KMS-11 (cell line): ENCODE measurements around the gene TM4SF18.

ENCODE experiments used
- H2AFZ ChIP-seq: fragments of 200-600 bp; sonication (generic); 2 replicates; pipeline ENCODE4 v1.6.1; 2016; ENCODE audit warnings: antibody characterized with exemption, mixed run types, low read depth
- H3K27ac ChIP-seq: fragments of 200-600 bp; sonication (generic); 2 replicates; pipeline ENCODE4 v1.6.1; 2016; ENCODE audit warnings: mild to moderate bottlenecking, mixed run types
- H3K27me3 ChIP-seq: fragments of 200-600 bp; sonication (generic); 2 replicates; pipeline ENCODE4 v1.6.1; 2017; ENCODE audit warnings: mild to moderate bottlenecking, low read depth, mixed run types, moderate library complexity; ENCODE audit not compliant: insufficient read depth
- H3K36me3 ChIP-seq: fragments of 200-600 bp; sonication (generic); 2 replicates; pipeline ENCODE4 v1.6.1; 2017; ENCODE audit warnings: mild to moderate bottlenecking, mixed run types; ENCODE audit not compliant: insufficient read depth
- H3K4me1 ChIP-seq: fragments of 200-600 bp; sonication (generic); 2 replicates; pipeline ENCODE4 v1.6.1; 2016; ENCODE audit warnings: mild to moderate bottlenecking, low read depth, mixed run types; ENCODE audit not compliant: poor library complexity, severe bottlenecking
- H3K4me2 ChIP-seq: fragments of 200-600 bp; sonication (generic); 2 replicates; pipeline ENCODE4 v1.7.0; 2016; ENCODE audit warnings: mild to moderate bottlenecking, mixed run types
- H3K4me3 ChIP-seq: fragments of 200-600 bp; sonication (generic); IDR thresholded peaks from 2 replicates; pipeline ENCODE4 v1.6.1; 2017; ENCODE audit warnings: low read depth, low read length, mixed read lengths; ENCODE audit not compliant: insufficient read depth
- H3K79me2 ChIP-seq: fragments of 200-600 bp; sonication (generic); 2 replicates; pipeline ENCODE4 v1.6.1; 2016; ENCODE audit warnings: low read depth, mixed run types; ENCODE audit not compliant: insufficient read depth
- H3K9ac ChIP-seq: fragments of 200-600 bp; sonication (generic); 2 replicates; pipeline ENCODE4 v1.6.1; 2016; ENCODE audit warnings: mild to moderate bottlenecking, mixed run types
- H4K20me1 ChIP-seq: fragments of 200-600 bp; sonication (generic); 2 replicates; pipeline ENCODE4 v1.6.1; 2016; ENCODE audit warnings: mild to moderate bottlenecking, mixed run types; ENCODE audit not compliant: insufficient read depth
- TF ChIP-seq, protein P1 (sequence below): fragments of 200-600 bp; sonication (generic); conservative IDR thresholded peaks from 2 replicates; pipeline ENCODE4 v1.6.1; 2017; ENCODE audit warnings: low read depth, mild to moderate bottlenecking, antibody characterized with exemption, low read length, moderate library complexity, mixed read lengths

The TM4SF18 gene

DNA sequence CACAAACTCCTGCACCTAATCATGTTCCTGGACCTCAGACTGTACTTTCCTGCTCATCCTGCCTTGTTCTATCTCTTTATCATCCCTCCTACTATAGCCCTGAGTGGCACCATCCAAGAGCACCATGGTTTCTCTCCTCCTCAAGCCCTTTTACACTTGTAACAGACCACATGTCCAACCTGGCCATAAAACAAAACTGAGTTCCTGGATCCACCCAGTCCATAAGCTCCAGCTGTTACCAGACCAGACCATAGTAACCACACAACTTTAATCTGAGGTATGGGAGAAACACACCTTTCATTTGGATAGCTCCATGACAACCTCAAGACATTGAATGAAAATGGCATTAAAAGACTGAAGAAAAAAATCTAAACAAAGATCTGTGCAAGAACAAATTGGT lies 9.1 kb downstream of the TM4SF18 start:
- TF ChIP-seq, protein P1, sequence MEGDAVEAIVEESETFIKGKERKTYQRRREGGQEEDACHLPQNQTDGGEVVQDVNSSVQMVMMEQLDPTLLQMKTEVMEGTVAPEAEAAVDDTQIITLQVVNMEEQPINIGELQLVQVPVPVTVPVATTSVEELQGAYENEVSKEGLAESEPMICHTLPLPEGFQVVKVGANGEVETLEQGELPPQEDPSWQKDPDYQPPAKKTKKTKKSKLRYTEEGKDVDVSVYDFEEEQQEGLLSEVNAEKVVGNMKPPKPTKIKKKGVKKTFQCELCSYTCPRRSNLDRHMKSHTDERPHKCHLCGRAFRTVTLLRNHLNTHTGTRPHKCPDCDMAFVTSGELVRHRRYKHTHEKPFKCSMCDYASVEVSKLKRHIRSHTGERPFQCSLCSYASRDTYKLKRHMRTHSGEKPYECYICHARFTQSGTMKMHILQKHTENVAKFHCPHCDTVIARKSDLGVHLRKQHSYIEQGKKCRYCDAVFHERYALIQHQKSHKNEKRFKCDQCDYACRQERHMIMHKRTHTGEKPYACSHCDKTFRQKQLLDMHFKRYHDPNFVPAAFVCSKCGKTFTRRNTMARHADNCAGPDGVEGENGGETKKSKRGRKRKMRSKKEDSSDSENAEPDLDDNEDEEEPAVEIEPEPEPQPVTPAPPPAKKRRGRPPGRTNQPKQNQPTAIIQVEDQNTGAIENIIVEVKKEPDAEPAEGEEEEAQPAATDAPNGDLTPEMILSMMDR = no peak
- H3K9ac ChIP-seq = no peak overlapping the region
- no peak overlapping the region for H2AFZ ChIP-seq
- H3K79me2 ChIP-seq = no peaks in the 10 kb centered on the region
- no peak overlapping the region for H3K4me2 ChIP-seq
- no peaks in the 10 kb centered on the region for H3K36me3 ChIP-seq
- no peak overlapping the region for H3K4me3 ChIP-seq
- H4K20me1 ChIP-seq = no peaks in the 10 kb centered on the region
- no peaks in the 10 kb centered on the region for H3K4me1 ChIP-seq
- H3K27me3 ChIP-seq = no peaks in the 10 kb centered on the region
- no peak overlapping the region for H3K27ac ChIP-seq

DNA sequence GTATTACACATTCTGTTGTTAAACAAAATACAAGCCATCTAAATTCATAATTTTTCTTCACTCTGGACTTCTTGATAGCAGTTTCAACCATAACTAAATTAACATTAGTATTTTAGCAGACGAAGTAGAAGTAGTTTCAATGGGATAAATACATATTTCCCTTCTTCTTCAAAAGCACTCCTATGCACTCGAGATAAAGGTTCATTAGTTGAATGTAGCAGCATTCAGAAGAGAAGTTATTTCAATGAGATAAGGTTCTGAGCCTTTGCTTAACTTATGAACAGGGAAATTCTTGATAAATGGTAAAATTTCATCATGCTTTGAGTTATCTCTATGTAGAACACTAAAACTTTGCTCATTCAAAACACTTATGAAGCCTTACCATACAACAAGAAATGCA lies 11.8 kb downstream of the TM4SF18 start:
- Histone ChIP-seq H3K36me3 (no peaks in the 10 kb centered on the region), H3K27ac (no peak overlapping the region), H3K4me2 (no peak overlapping the region), H4K20me1 (no peaks in the 10 kb centered on the region), H3K27me3 (no peaks in the 10 kb centered on the region), H3K4me1 (no peaks in the 10 kb centered on the region), H3K79me2 (no peaks in the 10 kb centered on the region), H3K9ac (no peak overlapping the region), H2AFZ (no peak overlapping the region), H3K4me3 (no peak overlapping the region)
- TF ChIP-seq, protein P1 = no peak

DNA sequence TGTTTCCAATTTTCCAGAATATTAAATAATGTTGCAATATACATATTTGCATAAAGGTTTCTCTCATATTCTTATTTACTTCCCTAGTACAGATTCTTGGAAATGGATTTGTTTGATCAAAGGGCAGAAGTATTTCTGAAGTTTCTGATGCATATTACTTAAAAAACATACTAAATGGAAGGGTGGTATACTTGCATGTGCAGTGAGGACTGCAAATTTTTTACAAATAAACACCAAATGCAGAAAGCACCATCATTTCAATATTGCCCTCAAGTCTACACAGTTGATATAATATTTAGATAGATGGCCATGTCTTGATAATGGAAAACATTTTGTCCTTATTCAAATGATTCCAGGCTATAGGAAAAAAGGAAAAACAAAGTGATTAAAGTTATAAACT lies 12.3 kb downstream of the TM4SF18 start:
- no peaks in the 10 kb centered on the region for H3K4me1 ChIP-seq
- H3K4me3 ChIP-seq = no peak overlapping the region
- no peaks in the 10 kb centered on the region for H4K20me1 ChIP-seq
- no peak overlapping the region for H3K9ac ChIP-seq
- H2AFZ ChIP-seq = no peak overlapping the region
- TF ChIP-seq, protein P1 = no peak
- H3K27me3 ChIP-seq = no peaks in the 10 kb centered on the region
- H3K27ac ChIP-seq = no peak overlapping the region
- no peaks in the 10 kb centered on the region for H3K79me2 ChIP-seq
- H3K36me3 ChIP-seq = no peaks in the 10 kb centered on the region
- H3K4me2 ChIP-seq = no peak overlapping the region

DNA sequence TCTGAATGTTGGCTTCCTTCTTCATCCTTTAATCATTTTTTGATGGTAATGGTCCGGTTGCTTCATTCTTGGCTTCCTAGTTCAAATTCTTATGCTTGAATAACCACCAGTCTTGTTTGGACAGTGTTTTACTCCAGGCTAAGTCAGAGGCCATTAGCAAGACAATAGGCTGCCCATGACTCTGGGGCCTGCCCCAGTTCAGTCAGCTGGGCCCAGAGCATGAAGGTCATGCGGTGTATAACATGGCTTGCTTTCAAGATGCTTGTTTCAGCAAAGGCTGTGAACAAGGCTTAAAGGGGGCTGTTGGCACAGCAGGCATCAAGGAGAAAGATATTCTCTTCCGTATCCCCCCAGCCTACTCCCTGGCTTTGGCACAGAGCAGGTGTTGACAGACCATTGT lies 13.7 kb downstream of the TM4SF18 start:
- Histone ChIP-seq H2AFZ (no peak overlapping the region), H3K79me2 (no peaks in the 10 kb centered on the region), H3K4me2 (no peak overlapping the region), H3K9ac (no peak overlapping the region), H3K27me3 (no peaks in the 10 kb centered on the region), H3K4me1 (peaks cover 4% of the 10 kb centered on the region), H3K4me3 (no peak overlapping the region), H4K20me1 (no peaks in the 10 kb centered on the region), H3K27ac (no peak overlapping the region), H3K36me3 (no peaks in the 10 kb centered on the region)
- TF ChIP-seq, protein P1 = no peak

DNA sequence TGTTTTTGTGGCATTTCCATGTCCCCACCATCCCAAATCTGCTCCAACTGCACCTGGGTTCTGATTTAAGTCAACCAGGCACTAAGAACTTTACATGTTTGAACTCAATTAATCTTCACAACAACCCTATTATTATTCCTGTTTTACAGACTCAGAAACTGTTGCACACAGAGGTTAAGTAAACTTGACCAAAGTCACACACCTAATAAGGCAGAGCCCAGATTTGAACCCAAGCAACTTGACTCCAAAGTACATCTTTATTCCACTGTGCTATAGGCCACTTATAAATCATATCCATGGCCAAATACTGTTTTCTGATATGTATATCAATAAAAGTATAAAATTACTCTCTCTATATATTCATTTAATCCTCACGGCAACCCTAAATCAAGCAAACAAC lies 16.4 kb downstream of the TM4SF18 start:
- H3K4me2 ChIP-seq = no peak overlapping the region
- no peak overlapping the region for H3K27ac ChIP-seq
- TF ChIP-seq, protein P1 = no peak
- H3K27me3 ChIP-seq = no peaks in the 10 kb centered on the region
- no peak overlapping the region for H2AFZ ChIP-seq
- H3K4me1 ChIP-seq = peaks cover 4% of the 10 kb centered on the region
- H3K9ac ChIP-seq = no peak overlapping the region
- no peak overlapping the region for H3K4me3 ChIP-seq
- H3K36me3 ChIP-seq = no peaks in the 10 kb centered on the region
- no peaks in the 10 kb centered on the region for H3K79me2 ChIP-seq
- no peaks in the 10 kb centered on the region for H4K20me1 ChIP-seq
